HS-27A (cell line): Measurements from ENCODE around the gene FAXDC2.

ENCODE experiments used
- DNase-seq: peaks from one replicate; pipeline ENCODE4 v3.0.0-alpha.2; 2012; ENCODE audit warnings: low read depth, missing footprints

FAXDC2 gene, protein sequence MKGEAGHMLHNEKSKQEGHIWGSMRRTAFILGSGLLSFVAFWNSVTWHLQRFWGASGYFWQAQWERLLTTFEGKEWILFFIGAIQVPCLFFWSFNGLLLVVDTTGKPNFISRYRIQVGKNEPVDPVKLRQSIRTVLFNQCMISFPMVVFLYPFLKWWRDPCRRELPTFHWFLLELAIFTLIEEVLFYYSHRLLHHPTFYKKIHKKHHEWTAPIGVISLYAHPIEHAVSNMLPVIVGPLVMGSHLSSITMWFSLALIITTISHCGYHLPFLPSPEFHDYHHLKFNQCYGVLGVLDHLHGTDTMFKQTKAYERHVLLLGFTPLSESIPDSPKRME

DNA sequence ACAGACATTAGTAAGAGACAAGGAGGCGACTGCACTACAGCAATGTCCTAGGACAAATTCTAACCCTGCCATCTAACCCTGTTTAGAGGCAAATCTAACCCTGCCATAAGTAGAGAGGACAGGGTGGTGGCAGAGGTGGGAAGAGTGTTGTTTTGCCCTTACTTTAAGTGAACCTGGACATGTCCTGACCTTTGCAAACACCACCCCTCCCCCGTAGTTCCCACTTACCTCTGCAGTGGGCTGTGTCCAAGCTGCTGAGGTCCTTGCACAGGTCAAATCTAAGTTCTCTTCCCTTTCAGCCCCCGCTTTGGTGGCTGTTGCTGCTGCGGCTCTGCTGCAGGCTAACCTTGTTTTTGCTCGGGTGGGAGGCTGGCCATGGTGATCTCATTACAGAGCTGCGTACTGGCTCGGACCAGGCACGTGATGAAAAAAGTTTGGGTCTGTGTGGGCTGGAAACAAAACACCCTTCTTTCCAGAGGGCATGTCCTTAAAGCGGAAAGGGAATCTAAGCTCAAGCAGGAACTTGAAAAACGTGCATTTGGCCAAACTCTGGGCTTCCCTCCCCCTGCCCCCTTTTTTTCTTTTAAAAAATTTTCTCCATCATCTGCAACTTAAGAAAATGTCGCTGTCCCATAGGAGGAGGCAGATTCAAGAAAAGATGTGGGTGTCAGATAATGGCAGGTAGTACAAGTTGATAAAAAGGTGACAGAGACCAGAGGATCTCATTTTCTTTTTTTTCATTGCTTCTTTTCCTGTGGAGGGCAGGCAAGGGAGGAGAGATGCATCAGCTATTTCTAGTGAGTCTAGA lies at the start of gene FAXDC2:
FAXDC2 (minus strand) TSS at position 349 of the 808 bp plus-strand sequence. CDS start 12,425 bp downstream, outside the sequence.
- no peak for DNase-seq

DNA sequence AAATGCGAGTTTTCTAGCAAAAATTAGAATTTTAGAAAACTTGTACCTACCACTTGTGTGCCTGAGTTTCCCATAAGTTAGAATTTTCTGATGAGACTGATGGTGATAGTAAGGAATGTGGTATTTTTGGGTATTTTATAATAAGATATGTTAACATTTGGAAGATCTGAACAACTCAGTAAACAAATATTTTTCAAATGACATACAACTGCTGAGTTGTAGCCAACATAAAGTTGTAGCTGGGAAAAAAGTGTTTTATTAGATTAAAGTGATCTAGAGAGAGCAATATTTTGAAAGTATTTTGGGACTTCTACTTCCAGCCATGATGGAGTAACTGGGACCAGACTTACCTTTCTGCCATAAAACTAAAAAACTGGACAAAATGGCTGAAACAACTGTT lies 49.7 kb upstream of the FAXDC2 start:
- no peak for DNase-seq

DNA sequence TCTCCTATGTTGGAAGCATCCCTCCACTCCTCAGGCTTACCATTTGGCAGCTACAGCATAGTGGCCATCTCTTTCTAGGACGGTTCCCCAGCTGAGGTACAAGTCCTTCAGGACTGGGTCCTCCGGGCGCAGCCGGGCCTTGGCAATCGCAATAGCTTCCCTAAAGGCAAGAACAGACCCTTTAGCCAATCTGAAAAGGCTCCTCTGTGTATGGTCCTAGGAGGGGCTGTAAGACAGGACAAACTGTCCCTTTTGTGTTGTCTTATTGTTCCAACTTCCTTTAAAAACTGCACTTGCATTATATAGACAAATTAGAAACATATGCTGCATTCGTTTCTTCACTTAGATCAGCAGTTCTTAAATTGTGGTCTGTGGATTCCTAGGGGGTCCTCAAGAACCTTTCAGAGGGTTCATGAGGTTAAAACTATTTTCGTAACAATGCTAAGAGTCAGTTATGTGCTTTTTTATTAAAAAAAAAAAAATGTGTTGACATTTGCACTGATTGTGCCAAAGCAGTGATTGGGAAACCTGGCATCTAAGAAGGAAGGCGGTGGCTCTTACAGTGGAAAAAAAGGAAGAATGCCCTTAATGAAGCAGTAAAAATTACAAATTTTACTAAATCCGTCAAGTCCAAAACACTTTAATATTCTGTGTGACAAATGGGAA lies 48.9 kb upstream of the FAXDC2 start:
- no peak for DNase-seq

DNA sequence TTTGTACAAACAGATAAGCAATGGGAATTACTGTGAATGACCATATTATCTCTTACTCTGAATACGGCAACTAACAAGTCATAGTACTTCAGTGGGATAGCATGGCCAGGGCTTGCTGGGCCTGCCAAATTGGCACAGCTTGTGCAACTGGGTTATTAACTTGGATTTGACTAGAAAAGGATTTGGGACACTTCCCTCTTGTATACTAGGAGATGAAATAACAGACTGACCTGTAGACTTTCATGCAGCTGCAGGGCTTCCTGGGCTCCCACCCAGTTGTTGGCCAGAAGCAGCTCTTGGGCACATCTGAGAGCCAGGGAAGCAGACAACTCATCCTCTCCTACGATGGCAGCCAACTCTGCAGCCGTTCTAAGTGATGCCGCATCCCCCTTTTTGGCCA lies 47.8 kb upstream of the FAXDC2 start:
- DNase-seq, result no peak

DNA sequence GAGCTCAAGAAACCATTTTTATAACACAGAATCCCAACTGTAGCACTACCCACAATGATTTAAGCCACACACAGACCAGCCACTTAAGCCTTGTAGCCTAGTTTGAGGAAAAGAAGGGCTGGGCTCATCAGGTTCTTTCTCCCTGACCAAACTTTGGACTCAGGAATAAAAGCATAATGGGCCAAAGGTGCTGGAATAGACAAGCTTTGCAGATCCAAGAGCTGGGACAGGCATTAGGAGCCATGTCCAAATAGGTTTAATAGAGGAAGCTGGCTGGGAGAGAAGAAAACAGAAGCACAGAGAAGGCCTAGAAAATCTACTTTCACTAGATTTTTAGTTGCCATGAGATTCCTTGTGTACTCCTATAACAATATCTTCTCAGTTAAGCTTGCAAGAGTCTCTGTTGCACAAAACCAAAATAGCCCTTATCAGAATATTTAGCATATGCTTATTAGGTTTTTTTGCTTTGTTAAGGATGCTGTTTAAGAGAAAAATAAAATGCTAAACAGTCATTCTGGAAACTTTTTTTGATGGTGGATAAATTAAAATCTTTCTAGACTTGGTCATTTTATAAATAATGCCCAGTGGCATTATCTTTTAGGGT lies 46.3 kb upstream of the FAXDC2 start:
- DNase-seq, result no peak

DNA sequence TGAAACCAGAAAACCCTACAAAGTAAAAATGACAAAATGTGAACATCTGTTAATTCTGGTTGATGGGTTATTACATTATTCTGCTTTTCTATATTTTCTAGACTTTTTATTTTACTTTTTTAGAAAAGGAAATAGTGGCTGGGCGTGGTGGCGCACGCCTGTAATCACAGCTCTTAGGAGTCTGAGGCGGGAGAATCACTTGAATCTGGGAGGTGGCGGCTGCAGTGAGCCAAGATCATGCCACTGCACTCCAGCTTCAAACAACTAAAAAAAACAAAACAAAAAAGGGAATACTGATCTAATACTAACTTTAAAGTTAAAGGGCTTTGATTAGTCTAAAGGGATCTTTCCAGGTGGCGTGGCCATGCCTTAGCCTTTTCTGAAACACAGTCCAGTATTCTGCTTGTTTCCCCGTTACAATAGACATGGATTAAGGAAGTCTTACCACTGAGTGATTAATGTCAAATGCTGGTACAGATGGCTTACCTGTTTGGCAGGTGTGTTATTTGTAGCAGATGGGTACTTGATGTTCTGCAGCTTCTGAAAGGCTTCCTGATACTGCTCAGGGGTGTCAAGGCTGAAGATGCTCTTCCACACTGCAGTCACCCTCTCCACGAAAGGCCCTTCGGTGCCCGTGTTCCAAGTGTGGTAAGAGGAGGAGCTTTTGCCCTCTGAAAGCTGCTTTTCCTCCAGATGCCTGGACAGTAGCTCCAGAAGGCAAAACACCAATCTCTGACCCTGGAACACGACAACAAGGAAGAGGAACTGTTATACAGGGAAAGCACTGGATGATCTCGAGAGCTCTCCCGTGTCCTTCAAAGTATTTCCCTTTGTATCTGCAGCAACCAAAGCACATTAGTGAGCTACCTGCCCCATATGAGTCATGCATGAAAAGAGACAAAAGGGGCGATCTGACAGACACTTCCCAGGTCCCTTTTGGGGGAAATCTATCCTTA lies 45.5 kb upstream of the FAXDC2 start:
- DNase-seq, result no peak

DNA sequence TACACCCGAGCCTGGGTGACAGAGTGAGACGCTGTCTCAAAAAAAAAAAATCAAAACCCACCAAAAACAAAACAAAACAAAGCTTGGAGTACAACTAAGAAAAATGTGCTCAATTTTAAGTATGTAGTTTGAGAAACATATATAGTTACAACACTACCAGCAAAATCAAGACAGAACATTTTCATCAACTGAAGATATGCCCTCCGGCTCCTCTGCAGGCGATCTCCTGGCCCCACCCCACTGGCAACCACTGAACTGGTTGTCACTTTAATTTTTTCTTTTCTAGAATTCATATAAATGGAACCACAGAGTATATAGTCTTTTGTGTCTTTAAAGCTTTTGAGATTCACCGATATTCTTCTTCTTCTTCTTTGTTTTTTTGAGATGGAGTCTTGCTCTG lies 43.0 kb upstream of the FAXDC2 start:
- no peak for DNase-seq

DNA sequence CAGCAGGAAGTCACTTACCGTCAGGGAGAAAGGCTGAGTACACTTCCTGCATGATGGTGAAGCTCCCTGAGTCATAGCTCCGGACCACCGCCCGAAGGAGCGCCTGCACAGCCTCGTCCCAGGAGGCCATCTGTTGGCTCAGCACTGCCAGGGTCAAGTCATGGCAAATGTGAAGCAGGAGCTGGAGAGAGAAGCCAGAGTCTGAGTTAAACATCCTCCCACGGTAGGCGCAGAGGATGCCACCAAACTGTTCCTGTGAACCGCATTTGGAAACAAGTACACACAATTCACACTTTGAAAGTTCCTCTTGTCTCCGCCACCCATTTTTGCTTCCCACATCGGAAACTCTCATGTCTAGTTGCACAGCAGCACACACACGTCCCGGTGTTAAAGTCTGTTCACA lies 42.0 kb upstream of the FAXDC2 start:
- no peak for DNase-seq

DNA sequence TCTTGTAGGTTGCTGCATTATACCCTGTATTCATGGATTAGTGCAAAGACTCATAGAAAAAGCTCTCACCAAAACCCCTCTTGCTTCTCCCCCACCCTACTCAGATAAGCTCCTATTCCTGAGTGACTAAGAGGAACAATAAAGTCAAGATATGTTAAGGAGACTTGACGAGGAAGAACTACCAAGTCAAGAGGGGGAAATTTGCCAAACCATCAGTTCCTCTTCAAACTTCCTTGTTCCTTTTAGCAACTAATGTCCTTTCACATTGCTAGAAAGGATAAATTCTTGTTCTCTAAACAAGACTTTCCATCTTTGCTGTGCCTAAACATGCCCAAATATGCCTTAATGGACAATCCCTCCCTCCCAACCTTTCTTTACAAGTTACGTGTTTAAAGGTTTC lies 35.0 kb upstream of the FAXDC2 start:
- DNase-seq, result no peak

DNA sequence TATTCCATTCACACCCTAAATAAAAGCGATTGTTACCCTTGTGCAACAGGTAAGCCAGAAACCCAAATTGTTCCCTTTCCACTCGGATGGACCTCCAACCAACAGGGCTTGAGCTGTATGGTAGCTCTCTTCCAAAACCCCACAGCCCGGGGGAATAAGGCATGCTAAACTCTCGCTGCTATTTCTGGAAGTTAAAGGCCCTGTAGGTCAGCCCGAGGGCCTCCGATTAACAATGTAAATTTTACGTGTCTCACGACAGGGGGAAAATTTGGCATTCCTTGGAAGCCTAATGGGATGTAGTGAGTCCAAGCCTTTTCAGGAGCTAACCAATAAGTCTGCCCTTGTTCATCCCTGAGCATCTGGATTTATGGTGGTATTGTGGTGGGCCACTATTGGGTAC lies 34.0 kb upstream of the FAXDC2 start:
- no peak for DNase-seq

DNA sequence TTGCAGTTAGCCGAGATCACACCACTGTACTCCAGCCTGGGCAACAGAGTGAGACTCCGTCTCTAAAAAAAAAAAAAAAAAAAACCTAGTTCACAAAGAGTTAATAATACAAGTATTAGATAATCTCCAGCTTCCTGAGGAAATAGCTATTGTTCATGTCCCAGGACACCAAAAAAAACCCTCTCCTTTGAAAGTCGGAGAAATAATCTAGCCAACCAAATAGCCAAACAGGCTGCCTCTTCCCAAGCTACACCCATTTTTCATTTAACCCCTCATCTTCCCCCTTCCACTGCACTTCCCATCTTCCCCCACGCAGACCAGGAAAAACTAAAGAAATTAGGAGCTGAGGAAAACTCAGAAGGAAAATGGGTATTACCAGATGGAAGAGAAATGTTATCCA lies 31.6 kb upstream of the FAXDC2 start:
- DNase-seq, result no peak

DNA sequence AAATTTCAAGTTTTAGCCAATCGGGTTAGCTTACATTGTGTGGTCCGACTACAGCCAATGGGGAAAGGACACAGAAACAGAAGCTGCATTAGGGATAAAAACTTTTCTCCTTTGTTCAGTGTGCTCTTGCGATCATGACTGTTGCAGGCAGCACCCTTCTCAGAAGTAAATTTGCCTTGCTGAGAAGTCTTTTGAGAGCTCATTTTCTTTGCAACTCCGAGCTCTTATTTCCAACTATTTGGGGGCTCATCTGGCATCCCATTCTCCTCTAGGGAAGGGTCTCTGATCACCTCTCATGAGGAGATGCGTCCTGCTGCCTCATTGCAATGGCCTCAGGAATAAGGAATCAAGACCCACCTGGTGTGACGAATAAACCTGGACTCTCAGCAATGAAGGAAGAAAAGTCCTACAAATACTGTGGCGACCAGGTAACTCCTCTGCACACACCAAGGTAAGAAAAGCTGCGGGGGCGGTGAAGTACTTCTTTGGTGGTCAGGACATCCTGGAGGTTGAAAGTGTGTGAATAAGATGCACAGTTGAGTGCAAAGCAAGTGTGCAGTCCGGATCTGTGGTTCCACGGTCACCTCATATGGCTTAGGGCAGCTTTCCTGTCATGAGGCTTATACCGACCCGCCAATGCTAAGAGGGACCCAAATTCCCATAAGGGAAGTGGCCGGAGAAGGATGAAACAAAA lies 28.4 kb upstream of the FAXDC2 start:
- no peak for DNase-seq

DNA sequence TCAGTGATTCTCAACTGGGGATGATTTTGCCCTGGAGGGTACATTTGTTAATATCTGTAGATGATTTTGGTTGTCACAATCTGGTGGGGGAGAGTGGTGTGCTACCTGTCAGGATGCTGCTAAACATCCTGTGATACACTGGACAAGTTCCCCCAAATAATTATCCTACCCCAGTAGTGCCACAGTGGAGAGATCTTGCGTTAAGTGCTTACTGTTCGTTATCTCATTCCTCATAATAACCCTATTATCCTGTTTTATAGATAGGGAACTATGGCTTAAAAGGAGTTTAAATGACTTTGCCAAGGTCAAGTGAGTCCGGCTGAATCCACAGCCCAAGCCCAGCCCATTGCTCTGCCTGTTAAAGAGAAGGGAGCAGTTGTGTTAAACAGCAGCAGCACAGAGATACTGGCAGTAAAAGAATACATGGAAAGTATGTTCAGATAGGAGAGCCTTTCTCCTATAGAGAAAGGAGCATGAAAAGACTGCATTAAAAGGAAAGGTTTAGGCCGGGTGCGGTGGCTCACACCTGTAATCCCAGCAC lies 23.5 kb upstream of the FAXDC2 start:
- no peak for DNase-seq

DNA sequence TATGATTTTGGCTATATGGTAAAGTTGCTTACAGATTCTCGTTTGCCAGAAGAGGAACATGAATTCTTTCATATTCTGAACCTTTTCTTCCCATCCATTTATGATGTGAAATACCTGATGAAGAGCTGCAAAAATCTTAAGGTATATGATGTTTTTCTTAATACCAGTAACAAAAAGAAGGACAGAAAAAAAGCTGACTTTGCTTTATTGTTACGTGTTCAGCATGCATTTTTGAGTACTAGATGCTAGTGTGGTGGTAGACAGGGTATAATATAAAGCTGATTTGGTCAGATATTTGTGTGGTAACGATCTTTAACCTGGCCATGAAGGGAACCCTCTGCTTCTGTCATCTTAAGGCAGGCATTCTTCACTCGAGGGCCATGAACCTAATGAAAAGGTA lies 21.3 kb upstream of the FAXDC2 start:
- DNase-seq, result no peak

DNA sequence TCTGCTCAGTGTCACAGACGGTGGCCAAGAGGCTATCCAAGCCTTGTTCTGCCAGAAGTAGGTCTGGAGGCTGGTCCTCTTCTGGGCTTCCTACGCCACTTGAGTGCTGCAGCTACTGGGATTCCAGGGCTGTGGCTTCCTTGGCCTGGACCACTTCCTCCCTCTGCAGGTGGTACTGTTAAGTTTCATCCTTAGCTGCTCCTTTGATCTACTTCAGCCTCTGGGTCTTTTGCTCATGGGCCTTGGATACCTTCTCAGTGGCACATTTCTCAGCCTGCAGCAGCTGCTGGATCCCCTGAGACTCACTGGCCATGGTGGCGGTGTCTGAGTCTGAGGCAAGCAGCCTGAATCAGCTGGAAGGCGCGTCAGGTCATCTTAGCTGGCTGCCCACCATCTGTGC lies 18.3 kb upstream of the FAXDC2 start:
- no peak for DNase-seq

DNA sequence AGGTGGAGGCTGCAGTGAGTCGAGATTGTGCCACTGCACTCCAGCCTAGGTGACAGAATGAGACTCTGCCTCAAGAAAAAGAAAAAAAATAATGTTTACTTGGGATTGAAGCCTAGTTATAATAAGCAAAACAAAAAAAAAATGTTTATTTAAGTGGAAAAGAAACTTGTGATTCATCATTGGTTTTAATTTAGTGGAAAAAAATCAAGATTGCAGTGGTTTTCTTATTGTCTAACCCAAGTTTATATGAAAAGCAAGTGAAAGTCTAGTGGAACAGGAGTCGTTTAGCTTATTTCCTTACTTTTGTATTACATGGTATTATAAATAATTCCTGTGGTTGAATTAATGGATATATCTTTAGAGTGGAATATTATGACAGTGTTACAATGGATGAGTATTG lies 16.4 kb upstream of the FAXDC2 start:
- no peak for DNase-seq

DNA sequence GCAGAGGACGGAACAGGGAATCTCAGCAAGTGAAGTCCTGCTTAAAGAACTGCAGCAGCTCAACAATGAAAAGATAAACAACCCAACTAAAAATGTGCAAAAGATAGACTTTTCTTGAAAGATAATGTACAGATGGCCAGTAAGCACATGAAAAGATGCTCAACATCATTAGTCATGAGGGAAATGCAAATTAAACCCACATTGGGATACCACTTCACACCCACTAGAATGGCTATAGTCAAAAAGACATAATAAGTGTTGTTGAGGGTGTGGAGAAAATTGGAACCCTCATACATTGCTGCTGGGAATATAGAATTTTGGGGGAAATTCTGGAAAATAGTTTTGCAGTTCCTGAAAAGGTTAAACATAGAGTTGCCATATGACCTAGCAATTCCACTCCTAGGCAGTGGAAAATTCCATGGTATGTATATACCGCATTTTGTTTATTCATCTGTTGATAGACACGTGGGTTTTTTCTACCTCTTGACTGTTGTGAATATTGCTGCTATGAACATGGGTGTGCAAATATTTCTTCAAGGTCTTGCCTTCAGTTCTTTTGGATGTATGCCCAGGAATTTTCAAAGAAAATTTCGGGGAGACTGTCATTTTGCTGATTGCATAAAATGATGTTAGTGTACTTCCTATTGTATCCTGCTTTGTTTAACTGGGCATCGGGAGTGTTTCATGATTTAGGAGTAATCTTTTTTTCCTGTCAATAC lies 15.2 kb upstream of the FAXDC2 start:
- DNase-seq, result no peak

DNA sequence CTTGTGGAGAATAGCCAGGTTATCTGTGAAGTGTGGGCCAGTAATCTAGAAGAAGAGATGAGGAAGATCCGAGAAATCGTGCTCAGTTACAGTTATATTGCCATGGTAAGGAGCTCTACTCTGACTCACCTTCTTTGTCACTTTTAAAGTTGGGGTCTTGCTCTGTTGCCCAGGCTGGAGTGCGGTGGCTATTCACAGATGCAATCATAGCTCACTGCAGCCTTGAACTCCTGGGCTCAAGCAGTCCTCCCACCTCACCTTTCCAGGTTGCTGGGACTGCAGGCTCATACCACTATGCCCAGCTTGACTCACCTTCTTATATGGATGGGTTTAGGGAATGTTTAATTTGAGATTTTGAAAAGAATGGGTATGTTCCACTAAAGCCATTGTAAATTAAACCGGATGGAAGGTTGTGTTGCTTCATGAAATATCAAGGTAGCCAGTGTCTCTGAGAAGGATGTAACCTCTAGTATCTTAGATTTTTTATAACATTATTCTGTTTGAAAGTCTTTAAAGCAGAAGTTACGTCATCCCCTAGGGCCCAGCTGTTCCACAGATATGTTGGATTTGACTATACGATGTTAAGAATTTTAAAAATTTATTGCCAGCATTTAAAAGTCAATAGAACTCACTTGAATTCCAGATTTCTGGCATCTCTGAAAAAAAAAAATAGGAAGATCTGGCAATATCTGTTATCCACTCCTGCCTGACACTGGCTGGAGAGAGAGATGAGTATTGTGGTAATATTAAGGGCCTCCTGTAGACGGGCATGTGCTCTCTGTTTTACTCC lies 13.1 kb upstream of the FAXDC2 start:
- no peak for DNase-seq

DNA sequence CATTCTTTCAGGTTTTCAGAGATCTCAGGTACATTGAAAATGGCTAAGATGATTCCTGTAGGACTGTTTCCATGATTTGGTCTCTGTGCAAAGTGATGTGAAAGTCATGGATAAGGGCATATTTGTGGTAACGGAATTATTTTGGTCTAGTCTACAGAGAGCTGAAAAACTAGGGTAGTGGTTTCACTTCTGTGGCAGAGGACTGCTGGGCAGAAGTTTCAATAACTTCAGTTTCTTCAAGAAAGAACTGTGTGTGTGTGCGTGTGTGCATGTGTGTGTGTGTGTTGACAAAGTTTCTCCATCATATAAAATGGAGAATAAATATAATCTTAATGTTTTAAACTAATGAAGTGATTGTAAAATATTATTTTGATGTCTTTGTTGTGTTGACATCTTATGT lies 12.4 kb upstream of the FAXDC2 start:
- no peak for DNase-seq
